GM19463 (cell line): ENCODE data around the gene RBMS1.

ENCODE experiments used
- ATAC-seq: cut with Tn5 transposase; IDR thresholded peaks from one replicate; pipeline ENCODE4 v1.9.1; 2021; ENCODE audit warnings: mild to moderate bottlenecking, moderate library complexity; ENCODE audit not compliant: unreplicated experiment

The RBMS1 gene

DNA sequence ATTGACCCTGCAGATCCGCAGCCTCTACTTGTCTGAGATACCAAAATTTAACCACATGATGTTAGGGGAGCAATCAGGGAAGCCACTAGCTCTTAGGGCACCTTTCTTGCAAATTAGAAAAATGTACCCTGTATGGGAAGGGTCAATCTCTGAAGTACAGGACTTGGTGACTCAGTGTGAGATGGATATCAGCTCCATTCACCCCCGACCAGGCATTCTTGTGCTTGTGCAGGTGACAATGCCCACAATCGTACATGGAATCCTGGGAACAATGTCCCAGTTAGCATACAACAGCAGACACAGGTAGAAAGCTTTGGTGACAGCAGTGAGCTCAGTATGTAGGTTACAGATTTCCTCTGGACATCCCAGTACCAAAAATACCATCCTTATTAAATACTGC, 155.9 kb downstream of the RBMS1 start:
- ATAC-seq: no peak

DNA sequence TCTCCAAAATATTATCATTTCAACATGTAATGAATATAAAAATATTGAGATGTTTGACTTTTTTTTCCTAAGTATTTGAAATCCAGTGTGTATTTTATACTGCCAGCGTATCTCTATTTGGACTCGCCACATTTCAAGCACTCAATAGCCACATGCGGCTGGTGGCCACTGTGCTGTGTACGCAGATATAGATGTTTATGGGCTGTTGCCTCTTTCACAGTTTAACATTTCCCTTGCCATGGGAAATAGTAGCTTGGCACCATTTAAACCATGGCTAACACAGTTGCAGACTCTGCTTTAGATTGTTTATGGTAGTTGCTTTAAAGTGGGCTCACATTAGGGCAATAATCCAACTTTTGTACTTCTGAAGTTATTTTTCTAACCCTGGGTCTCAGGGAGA, 157.0 kb downstream of the RBMS1 start:
- no peak for ATAC-seq

DNA sequence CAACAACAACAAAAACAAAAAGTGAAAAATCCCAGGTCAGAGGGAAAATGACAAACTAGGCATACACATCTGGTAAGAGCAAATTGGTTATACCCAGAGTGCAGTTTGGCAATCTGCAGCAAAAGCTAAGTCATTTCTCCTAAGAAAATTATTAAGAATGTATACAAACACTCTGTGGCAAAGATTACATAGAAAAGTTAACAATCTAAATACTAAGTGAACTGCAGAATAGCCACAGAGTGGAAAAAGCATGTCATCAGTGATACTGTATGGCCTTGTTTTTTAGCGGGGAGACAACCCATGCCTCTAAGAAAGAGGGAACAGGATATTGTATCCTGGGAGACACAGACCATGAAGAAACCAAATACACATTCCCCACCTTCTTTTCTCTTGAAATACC, 157.5 kb downstream of the RBMS1 start:
- ATAC-seq: no peak

DNA sequence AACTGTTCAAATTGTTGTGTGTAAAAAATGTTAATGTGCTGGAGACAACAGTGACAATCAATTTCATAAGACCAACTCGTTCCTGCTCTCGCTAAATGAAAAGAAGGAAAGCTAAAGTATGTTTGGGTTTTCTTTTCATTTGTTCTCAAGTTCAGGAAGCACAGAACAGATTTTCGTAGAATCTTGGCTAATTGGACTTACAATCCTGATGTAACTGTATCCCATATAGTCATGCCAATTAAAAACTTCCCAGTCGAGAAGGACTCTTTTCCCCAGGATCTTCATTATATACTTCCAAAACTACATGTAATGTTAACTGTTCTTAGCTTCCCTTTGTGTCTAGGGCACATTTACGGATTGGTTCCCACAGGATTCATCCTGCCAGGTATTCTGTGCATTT, 158.2 kb downstream of the RBMS1 start:
- no peak for ATAC-seq

DNA sequence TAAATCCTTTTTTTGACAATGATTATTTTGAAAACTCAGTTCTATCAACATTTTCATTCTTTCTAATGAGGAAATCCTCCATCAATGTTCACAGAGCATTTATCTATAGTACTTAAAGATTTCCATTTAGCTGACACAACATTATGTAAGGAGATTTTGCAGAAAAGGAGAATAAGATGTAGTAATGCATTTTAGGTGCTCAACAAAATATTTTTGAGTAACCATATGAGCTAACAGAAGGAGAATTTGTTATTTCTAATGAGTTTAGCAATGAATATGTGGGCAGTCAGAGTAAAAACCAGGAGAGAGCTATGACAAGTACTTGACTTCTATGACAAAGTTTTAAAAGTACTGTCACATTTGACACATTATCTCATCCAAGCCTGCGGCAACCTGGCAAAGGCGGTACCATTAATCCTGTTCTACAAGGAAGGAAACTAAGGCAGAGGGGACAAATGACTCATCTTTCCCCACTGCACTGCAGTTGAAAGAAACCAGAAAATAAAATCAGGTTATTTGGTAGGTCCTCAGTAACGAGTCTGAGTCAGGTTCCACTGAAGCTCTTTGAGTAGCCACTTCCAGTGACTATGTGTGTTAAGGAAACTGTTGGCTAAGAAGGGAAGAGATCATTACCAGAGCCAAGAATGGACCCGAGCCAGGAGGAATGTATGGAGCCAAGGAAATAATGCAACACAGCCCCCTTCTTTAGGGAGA, 159.4 kb downstream of the RBMS1 start:
- ATAC-seq: no peak

DNA sequence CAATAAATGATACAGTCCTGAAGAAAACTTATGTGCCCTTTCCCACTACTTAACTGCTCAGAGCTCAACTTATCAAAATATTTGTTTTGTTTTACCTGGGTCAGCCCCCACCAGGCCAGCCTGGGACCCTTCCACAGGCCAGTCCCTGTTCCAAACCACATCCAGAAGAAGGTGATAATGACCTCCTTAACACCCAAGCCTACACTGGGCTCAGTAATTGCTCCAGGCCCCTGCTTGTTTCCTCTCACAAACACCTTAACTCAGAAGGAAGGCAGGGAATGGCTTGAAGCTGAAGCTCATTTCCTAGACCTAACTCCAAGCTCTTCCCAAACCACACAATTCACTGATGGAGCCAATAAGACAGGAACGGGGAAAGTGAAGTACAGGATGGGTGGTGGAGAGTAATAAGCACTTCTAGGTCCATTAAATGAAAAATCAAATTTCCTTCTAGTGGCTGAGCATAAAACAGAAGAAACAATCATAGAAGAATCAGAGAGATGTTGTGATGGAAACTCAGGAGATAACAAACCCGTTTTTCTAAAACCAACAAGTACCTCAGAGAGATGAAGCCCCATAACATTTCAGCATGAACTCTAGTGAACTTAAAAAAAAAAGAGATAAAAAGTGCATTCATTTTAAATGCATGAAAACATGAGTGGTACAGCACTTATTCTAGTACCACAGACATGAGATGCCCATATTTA, 160.1 kb downstream of the RBMS1 start:
- ATAC-seq: no peak

DNA sequence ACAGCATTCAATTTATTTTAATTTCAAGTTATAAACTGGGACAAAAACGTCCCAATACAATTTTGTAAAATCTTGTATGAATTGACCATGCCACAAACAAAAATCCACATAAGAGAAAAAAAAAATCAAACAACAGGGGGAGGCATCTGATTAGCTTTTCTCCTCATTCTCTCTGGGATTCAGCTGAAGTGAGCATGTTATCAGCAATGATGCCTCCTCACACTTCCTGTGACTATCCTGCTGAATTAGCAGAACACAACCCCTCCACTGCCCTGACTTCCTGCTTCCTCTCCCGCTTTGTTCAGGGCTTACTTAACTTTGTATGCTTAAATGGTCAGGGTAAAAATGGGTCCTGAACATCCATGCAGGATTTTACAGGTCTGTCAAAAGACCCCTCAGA, 161.3 kb downstream of the RBMS1 start:
- no peak for ATAC-seq

DNA sequence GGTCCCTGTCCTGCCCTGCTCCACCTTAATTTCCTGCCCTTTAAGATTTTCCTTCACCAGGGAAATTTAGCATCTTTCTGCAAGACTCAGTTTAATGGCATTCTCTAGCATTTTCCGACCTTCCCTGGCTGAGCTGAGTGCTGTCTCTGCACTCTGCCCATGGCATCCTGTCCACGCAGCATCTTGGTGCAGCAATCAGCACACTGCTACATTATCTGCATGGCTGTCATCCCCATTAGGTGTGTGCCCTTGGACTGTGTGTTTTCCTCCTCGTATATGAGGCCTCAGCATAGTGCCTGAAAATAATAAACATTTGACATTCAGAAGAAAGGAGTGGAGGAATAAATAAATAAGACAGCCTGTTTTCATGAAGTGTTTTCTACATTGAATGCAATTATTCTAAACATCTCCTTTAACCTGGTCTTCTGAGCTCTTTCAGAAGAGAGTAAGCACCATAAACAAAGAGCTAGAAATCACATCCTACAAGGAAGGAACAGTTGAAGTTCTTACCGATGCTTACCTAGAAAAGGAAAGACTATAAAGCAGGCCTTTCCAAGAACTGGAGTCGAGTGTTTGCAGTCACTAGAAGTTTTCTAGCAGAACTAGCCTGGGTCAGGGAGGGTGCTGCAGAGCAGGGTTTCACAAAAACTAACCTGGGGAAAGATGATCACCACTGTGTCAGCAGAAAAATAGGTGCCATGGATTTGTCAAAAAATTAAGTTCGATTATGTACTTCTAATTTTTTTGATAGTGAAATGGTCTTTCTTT, 162.2 kb downstream of the RBMS1 start:
- ATAC-seq: no peak

DNA sequence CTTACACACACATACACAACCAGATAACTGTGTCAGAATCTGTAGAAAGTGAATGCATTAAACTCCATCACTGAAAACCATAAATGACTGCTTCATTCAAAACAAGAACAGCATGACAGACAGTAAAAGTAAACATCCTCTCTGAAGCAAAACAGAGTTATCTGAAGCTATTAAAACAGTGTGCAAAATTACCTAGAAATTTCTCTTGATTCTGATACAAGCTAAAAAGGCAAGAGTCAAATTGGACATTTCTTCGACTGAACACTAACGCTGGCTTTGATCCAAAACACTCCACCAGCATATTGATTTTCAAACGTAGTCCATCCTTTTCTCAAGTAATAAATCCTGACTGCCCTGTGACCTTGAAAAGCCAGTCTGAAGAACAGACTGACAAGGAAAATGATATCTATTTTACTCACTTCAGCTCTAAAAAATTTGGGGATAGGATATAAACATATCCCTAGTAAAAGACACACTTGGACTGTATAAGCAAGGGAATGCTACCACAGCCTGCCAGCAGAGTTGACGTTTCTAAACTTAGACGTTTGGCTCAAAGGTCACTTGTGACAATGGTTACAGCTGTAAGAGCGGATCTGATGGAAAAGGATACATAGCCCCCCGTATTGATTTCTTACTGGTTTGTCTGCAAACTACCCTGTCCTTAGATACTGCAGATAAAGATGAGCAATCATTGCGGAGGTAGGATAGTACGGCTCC, 164.6 kb downstream of the RBMS1 start:
- ATAC-seq: no peak

DNA sequence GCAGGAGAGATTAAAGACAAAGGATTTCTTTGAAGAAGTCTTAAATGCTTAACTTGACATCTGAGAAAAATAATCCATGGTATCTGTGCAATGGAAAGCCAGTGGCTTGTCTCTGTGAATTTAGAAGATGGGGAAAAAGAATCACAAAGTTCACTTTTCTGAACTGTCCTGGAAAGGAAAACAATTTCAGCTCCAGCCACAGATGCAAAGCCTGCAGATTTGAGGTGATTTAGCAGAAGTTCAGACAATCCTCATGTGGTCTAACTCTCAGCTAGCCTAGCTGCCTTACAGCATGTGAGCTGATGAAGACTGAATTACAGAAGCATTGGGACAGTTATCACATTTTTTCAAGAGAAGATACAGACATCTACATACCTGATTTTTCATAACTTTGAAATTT, 166.8 kb downstream of the RBMS1 start:
- ATAC-seq: no peak

DNA sequence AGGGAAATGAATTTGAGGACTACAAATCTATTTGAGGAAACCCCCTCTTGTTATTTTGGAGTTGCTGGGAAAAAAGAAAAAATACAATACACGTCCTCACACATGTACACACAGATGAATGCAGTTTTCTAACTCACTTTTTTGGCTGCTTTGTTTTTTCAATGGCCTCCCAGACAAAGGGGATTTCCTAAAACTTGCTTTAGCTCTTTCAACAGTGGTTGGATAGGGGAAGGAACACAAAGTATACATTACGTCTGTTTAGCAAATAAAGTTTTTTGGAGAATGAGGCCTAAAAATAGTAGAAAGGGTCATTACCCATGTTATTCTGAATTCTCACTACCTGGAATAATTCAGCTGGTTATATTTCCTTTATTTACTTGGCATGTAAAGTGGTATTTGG, 168.2 kb downstream of the RBMS1 start:
- no peak for ATAC-seq

DNA sequence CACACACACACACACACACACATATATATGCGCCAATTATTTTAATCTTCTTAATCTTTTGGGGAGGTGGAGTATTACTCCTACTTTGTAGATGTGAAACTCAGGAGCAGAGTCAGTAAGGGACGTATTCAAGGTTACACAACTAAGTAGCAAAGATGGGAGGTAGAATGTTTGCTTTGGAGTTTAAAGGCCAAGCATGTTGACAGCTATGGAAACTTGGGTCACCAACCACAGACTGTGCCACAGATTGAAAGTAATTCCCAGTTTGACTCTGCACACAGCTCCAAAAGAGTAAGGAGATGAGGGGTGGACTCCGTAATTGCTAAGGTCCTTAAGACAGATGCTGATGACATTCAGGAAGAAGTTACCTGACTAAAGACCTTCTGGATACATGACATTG, 168.7 kb downstream of the RBMS1 start:
- ATAC-seq: no peak

DNA sequence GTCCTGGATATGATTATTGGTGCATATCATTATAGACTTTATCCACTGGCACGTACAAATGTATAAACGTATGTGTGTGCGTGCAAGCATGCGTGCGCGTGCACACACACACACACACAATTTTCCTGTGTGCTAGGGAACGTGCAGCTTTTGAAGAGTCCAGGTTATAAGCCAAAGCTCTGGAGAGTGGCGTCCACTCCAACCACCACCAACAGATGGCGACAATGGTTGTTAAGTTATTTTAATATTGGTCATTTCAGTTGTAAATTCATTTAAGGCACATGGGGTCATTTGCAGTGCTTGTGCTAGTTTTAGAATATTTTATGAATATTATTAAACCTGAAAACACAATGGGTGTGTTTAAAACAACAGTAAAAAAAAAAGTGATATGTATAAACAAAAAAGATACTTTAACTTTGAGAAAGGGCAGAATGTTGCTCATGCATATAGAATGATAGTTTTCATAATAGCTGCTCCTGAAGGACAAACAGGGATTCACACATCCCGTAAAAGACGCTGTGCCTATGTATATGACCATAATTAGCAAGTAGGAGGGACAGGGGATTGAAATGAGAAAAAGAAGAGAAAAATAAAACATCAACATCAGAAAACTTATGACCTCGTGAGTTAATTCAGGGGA, 169.3 kb downstream of the RBMS1 start:
- ATAC-seq: no peak

DNA sequence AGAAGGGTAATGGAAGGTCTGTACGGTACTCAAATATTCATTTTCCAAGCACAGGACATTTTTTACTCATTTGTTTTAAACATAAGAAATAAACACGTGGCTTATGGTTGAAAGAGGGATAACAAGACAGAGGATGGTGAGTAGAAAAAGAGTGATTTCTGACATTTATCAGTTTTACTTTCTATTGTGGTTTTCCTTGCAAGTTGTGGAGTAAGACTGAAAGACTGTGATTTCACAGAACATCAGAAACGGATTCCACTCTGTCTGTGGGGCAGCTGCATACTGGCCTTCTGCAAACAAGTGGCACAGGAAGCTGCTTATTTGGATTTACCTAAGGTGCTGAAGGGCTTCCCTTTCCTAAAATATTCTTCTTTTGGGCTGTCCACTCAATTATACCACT, 171.3 kb downstream of the RBMS1 start:
- no peak for ATAC-seq

DNA sequence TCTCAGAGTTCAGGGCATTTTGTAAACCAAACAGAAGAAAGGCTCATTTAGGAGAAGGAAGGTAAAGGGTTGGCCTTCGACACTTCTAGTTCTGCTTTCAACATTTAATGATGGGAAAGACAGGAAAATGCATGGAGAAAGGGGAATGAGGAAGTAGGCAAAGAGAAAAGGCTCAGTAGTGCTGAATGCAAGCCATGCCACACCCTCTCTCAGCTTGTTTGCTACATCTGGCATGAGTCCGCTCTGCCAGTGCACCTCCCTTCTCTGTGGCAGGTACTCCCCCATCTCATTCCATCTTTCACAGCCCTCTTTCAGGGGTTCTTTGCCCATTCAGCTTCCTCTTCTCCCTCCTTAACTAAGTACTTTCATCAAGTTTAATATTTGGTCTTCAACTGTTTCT, 172.6 kb downstream of the RBMS1 start:
- no peak for ATAC-seq

DNA sequence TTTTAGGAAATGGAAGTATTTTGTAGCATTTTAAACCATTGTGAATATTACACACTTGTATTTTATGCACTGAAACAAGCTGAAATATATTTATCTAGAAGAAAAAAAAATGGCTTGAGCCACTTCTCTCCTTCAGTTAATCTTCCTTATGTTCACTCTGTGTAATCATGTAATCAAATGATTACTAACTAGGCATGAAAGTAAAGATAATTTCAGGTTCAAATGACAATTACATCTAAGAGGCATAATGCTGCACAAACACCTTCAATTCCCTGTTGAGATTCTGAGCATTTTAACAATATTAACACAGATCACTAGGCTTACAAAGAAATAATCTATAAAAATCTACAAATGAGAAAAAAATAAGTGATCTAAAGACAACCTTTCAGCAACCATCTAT, 173.9 kb downstream of the RBMS1 start:
- no peak for ATAC-seq

DNA sequence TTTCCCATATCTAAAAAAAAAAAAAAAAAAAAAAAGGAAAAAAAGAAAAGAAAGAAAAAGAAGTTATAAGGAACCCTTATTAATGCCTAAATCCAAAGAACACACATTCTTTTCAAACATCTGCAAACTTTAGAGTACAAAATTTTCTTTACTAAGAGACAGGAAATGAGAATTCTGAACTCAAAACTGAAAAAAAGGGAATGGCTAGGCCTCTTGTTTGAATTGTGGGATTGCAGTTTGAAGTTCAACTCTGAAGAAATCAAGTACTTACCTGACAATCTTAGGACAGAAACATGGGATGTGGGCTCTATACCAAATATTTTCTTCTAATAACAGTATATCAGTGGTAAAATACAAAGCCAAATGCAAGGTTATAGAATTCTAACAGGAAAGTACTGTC, 175.4 kb downstream of the RBMS1 start:
- ATAC-seq: no peak

DNA sequence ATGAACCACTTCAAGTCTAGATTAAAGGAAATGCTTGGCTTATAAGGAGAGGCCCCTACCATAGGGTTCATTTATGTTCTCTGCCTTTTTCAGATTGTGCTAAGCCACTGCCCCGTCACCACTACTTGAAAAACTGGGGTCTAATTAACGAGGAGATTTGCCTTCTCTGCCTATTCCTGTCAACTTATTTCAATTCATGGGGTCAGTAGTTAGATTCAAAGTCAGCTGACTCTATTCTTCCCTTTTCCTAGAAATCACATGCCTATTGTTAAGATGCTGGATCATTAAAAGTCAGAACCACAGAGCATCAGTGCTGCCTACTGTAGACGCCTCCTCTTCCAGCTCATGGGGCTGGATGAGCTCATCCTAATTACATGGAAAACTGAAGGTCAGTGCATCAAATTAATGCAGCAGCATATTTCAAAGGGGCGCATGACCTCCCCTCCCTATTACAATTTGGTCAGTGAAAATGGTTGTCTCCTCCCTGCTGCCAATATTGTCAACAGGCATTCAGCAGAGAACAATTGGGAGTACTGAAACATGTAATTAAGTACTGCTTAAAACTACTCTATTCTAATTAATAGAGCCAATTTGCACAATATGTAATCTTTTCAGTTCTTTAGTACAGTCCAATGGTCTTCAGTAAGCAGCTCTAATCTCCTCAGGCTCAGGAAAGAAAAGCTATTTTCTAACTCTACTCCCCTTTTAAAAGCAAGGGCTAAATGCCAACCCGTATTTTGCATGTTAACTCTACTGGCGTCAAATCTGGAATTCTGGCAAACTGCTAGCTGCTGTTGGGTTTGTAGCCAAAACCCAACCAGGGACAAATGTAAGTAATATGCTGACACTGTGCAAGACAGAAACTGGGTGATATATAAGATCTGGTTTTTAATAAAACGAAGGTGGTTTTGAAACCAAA, 176.2 kb downstream of the RBMS1 start:
- no peak for ATAC-seq

DNA sequence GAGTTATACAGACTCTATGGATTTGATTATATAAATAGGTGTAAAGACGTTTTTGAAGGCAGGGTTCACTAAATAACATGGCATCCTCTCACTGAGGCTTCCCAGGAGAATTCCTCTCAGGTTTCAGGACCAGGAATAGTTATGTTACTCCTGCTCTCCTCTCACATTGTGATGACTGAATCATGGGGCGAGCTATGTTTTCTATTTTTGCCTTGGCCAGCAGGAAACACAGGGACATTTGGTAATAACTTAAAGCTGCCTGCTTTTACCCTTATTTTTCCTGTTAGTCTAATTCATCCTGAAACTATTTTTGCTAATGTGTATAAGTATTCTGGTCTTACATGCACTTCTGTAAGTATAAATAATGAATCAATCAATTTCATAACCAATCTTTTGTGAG, 178.3 kb downstream of the RBMS1 start:
- ATAC-seq: no peak
